ENCODE measurements around the gene EHBP1.

- TF ChIP-seq POLR2A (IDR thresholded peaks at IDR 0.05) (no peak), CTCF (IDR thresholded peaks at IDR 0.05) (no peak)
These were observed 3.2 kb downstream of the EHBP1 start for GRCh38 chr2:62708751-62709150.
